ENCODE measurements around the gene COX7A1.

- TF ChIP-seq CTCF (IDR thresholded peaks at IDR 0.05; ENCODE audit: poor library complexity, severe bottlenecking) (no peak), EZH2 (IDR thresholded peaks at IDR 0.05; ENCODE audit: borderline replicate concordance, insufficient read depth, low read length, poor library complexity, severe bottlenecking) (no peak), REST (IDR thresholded peaks at IDR 0.05; ENCODE audit: borderline replicate concordance) (no peak), POLR2AphosphoS5 (IDR thresholded peaks at IDR 0.05) (no peak), MXI1 (conservative IDR thresholded peaks at IDR 0.05; ENCODE audit: poor library complexity, severe bottlenecking) (no peak)
Measured at GRCh38 chr19:36106991-36107390, 45.3 kb downstream of the COX7A1 start.
